Measurements from ENCODE around the gene SEZ6L. TPM values are rescaled to one million over a fixed set of nuclear protein-coding genes. Genes with fewer than 3 reads are reported as not detected.

The SEZ6L gene
- total RNA-seq, 2 experiments from 2014 or later = 0.05 TPM; not detected in 1

DNA sequence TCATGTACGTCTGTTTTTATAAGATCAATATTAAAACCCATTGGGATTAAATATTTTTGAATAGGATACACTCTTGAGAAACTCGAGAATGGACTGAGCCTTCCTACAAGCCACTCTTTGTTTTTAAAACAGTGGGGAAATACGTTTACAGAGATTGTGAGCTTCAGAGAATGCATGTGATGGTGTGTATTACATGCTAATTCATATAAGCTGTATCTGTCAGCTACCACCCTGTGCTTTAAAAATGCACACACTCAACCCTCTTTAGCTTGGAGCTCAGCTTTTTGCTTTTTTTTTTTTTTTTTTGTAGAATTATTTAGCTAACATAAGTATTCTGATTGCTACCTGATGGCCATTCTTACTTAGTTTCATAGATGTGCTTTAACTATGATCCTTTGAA, 213.5 kb downstream of the SEZ6L start:
- Mint-ChIP-seq H3K27me3 (peaks cover 86% of the 10 kb centered on the region), H3K27ac (no peak overlapping the region)

DNA sequence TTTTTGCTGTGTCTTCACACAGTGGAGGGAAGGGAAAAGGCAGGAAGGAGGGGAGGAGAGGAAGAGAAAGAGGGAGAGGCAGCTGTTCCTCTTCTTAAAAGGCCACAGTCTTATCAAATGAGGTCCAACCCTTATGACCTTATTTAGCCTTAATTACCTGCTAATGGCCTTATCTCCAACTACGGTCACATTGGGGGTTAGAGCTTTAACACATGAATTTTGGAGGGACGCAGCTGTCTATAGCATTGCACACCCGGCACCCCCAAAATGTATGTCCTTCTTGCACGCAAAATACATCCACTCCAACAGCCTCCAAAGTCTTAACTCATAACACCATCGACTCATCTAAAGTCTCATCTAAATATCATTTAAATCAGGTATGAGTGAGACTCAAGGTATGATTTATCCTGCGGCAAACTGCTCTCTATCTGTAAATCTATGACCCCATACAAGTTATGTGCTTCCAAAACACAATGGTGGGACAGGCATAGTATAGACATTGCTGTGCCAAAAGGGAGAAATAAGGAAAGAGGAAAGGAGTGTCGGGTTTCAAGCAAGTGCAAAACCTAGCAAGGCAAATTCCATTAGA, 214.8 kb downstream of the SEZ6L start:
- intact Hi-C loops (cut with DNase I, micrococcal nuclease) = no loop called here
- peaks cover 84% of the 10 kb centered on the region for H3K27me3 Mint-ChIP-seq
- TF ChIP-seq, protein P1, sequence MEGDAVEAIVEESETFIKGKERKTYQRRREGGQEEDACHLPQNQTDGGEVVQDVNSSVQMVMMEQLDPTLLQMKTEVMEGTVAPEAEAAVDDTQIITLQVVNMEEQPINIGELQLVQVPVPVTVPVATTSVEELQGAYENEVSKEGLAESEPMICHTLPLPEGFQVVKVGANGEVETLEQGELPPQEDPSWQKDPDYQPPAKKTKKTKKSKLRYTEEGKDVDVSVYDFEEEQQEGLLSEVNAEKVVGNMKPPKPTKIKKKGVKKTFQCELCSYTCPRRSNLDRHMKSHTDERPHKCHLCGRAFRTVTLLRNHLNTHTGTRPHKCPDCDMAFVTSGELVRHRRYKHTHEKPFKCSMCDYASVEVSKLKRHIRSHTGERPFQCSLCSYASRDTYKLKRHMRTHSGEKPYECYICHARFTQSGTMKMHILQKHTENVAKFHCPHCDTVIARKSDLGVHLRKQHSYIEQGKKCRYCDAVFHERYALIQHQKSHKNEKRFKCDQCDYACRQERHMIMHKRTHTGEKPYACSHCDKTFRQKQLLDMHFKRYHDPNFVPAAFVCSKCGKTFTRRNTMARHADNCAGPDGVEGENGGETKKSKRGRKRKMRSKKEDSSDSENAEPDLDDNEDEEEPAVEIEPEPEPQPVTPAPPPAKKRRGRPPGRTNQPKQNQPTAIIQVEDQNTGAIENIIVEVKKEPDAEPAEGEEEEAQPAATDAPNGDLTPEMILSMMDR (IDR thresholded peaks at IDR 0.05) = no peak

More for the DNA sequence above, 213.5 kb downstream of the SEZ6L start:
- Histone ChIP-seq H3K27ac (ENCODE audit: low read depth in 1 of 2, low read length in 2 of 2) (no peak overlapping the region), H3K36me3 (ENCODE audit: insufficient read depth, low read length) (no peaks in the 10 kb centered on the region), H3K4me1 (ENCODE audit: insufficient read depth, low read length) (no peaks in the 10 kb centered on the region), H3K27me3 (ENCODE audit: control insufficient read depth in 1 of 2, insufficient read depth in 2 of 2, low read length in 2 of 2) (peaks cover 10 to 17% of the 10 kb centered on the region in 2 experiments), H3K4me3 (ENCODE audit: low read length) (no peak overlapping the region), H3K9me3 (ENCODE audit: control insufficient read depth in 1 of 2, insufficient read depth in 1 of 2, low read length in 2 of 2) (peaks cover 0 to 7% of the 10 kb centered on the region in 2 experiments)
- Mint-ChIP-seq H3K36me3 (ENCODE audit: low read depth) (no peaks in the 10 kb centered on the region), H3K4me1 (ENCODE audit: low read depth) (no peaks in the 10 kb centered on the region), H3K4me3 (no peak overlapping the region), H3K9me3 (peaks cover 2% of the 10 kb centered on the region)
- intact Hi-C loops (cut with DNase I, micrococcal nuclease) = no loop called here
- POLR2A ChIA-PET = no interaction called here
- ATAC-seq (ENCODE audit: poor library complexity) (no peak), DNase-seq (no peak)
- CTCF ChIA-PET = interaction anchor here (0.7 to 1.0 kb wide), 2 partner anchors 18 to 27 kb away, joined by 3 read pairs; no protein-coding TSS in a partner anchor
- TF ChIP-seq, protein P1 (IDR thresholded peaks at IDR 0.05) = no peak

DNA sequence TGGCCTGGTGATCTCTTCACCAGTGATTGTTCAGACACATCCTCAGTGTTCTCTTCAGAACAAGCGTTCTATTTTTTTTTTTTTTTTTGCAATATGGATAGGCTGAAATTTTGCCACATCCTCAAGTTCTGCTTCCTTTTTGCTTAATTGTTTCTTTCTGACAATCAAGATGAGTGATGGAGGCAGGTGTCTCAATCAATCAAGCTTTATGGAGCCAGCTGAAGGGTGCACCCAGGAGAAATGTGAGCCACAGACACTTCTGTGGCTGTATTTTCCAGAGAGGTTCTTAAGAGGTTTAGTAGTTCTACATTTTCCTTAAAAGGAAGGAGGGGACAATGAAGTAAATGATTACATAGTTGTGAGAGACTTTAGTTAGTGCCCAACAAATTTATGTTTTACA, 215.9 kb downstream of the SEZ6L start:
- Histone ChIP-seq H3K27me3 (ENCODE audit: control insufficient read depth in 1 of 2, insufficient read depth in 2 of 2, low read length in 2 of 2) (peaks cover 12 to 17% of the 10 kb centered on the region in 2 experiments), H3K9me3 (ENCODE audit: control insufficient read depth in 1 of 2, insufficient read depth in 1 of 2, low read length in 2 of 2) (no peaks in the 10 kb centered on the region), H3K27ac (ENCODE audit: low read depth in 1 of 2, low read length in 2 of 2) (no peak overlapping the region), H3K4me1 (ENCODE audit: insufficient read depth, low read length) (no peaks in the 10 kb centered on the region), H3K4me3 (ENCODE audit: low read length) (no peak overlapping the region), H3K36me3 (ENCODE audit: insufficient read depth, low read length) (no peaks in the 10 kb centered on the region)
- H3K9me3 Mint-ChIP-seq = no peaks in the 10 kb centered on the region
- ATAC-seq (ENCODE audit: poor library complexity) (no peak), DNase-seq (no peak)
- ChIA-PET POLR2A (no interaction called here), CTCF (no interaction called here)
- peaks cover 78% of the 10 kb centered on the region for H3K27me3 Mint-ChIP-seq
- intact Hi-C loops (cut with DNase I, micrococcal nuclease) = no loop called here
- H3K27ac Mint-ChIP-seq = no peak overlapping the region
- H3K36me3 Mint-ChIP-seq (ENCODE audit: low read depth) = no peaks in the 10 kb centered on the region
- H3K4me3 Mint-ChIP-seq = no peak overlapping the region
- no peaks in the 10 kb centered on the region for H3K4me1 Mint-ChIP-seq (ENCODE audit: low read depth)
- TF ChIP-seq, protein P1 (IDR thresholded peaks at IDR 0.05) = no peak

More for the DNA sequence above, 214.8 kb downstream of the SEZ6L start:
- Mint-ChIP-seq H3K9me3 (peaks cover 2% of the 10 kb centered on the region), H3K27ac (no peak overlapping the region), H3K4me3 (no peak overlapping the region), H3K4me1 (ENCODE audit: low read depth) (no peaks in the 10 kb centered on the region), H3K36me3 (ENCODE audit: low read depth) (no peaks in the 10 kb centered on the region)
- peaks cover 12 to 17% of the 10 kb centered on the region in 2 experiments for H3K27me3 ChIP-seq (ENCODE audit: control insufficient read depth in 1 of 2, insufficient read depth in 2 of 2, low read length in 2 of 2)
- no peak overlapping the region for H3K4me3 ChIP-seq (ENCODE audit: low read length)
- H3K36me3 ChIP-seq (ENCODE audit: insufficient read depth, low read length) = no peaks in the 10 kb centered on the region
- no peak for ATAC-seq (ENCODE audit: poor library complexity)
- H3K27ac ChIP-seq (ENCODE audit: low read depth in 1 of 2, low read length in 2 of 2) = no peak overlapping the region
- ChIA-PET CTCF (no interaction called here), POLR2A (no interaction called here)
- peaks cover 0 to 3% of the 10 kb centered on the region in 2 experiments for H3K9me3 ChIP-seq (ENCODE audit: control insufficient read depth in 1 of 2, insufficient read depth in 1 of 2, low read length in 2 of 2)
- H3K4me1 ChIP-seq (ENCODE audit: insufficient read depth, low read length) = no peaks in the 10 kb centered on the region
- no peak for DNase-seq

Measured in CD4-positive, alpha-beta T cell (primary cell).